Stomach (tissue), 4 donors: ENCODE measurements around the gene TENT5C.

Source experiments
- EP300 ChIP-seq: sonication (generic); formaldehyde crosslinking; IDR thresholded peaks from one replicate; pipeline ENCODE4 v1.6.1; 2017; ENCODE audit warnings: antibody characterized with exemption
- POLR2A ChIP-seq, 4 donors: fragments of 450-650 bp; IDR thresholded peaks; one replicate each; pipeline ENCODE4 v1.6.1; 2016; ENCODE audit warnings: antibody characterized with exemption in 4 of 4, control low read depth in 2 of 4, mild to moderate bottlenecking in 1 of 4, moderate library complexity in 1 of 4
- POLR2AphosphoS5 ChIP-seq, 3 donors: sonication (generic); formaldehyde crosslinking; IDR thresholded peaks; one replicate each; pipeline ENCODE4 v1.6.1; 2016; ENCODE audit warnings: antibody characterized with exemption in 3 of 3
- TF ChIP-seq, protein P1 (sequence below), 7 experiments: fragments of 450-650 bp in 4 of 7; fragments of 200-600 bp in 3 of 7; sonication (generic) in 3 of 7; IDR thresholded peaks; one replicate each; pipeline ENCODE4 v1.5.1; 2016 to 2019; ENCODE audit warnings: antibody characterized with exemption in 7 of 7, control low read depth in 2 of 7, mild to moderate bottlenecking in 1 of 7

- TF ChIP-seq, protein P1, sequence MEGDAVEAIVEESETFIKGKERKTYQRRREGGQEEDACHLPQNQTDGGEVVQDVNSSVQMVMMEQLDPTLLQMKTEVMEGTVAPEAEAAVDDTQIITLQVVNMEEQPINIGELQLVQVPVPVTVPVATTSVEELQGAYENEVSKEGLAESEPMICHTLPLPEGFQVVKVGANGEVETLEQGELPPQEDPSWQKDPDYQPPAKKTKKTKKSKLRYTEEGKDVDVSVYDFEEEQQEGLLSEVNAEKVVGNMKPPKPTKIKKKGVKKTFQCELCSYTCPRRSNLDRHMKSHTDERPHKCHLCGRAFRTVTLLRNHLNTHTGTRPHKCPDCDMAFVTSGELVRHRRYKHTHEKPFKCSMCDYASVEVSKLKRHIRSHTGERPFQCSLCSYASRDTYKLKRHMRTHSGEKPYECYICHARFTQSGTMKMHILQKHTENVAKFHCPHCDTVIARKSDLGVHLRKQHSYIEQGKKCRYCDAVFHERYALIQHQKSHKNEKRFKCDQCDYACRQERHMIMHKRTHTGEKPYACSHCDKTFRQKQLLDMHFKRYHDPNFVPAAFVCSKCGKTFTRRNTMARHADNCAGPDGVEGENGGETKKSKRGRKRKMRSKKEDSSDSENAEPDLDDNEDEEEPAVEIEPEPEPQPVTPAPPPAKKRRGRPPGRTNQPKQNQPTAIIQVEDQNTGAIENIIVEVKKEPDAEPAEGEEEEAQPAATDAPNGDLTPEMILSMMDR (IDR thresholded peaks at IDR 0.05): no peak
- no peak for TF ChIP-seq POLR2AphosphoS5 (IDR thresholded peaks at IDR 0.05)
- no peak for TF ChIP-seq POLR2A (IDR thresholded peaks at IDR 0.05)
- no peak for TF ChIP-seq EP300
These were observed 44.8 kb upstream of the TENT5C start for GRCh38 chr1:117561071-117561470.
